CD4-positive, alpha-beta T cell treated with Interleukin-6 at 100 ng/mL for 8 hours (primary cell): ENCODE results near the gene NHS.

Experiments
- DNase-seq: peaks from one replicate; pipeline ENCODE4 v3.0.0-alpha.2; 2020; ENCODE audit warnings: mixed read lengths, low spot score

Gene NHS

GRCh38 chrX:17374619-17375366, at the start of gene NHS:
Gene NHS (plus strand): TSS chrX:17375200. CDS start chrX:17375758, 558 bp downstream.
- no peak for DNase-seq

DNA sequence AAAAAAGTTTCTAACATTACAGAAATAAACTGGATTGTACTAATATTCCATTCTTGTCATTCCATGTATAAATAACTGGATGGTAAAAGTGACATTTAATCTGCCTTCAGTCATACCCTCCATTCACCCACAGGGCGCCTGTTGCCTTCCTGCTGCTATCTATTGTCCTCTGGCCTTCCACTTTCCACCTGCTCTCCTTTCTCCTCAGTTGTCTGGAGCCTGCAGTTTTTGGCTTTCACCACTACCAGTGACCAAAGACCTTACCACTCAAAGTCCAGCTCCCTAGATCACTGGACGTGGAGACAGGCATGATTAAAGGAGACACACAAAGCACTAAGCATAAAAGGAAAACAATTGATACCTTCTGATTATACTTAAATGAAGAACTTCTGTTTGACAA, 46.2 kb upstream of the NHS start:
- DNase-seq: no peak

- DNase-seq: no peak
Measured at GRCh38 chrX:17336377-17336776, 38.6 kb upstream of the NHS start.

- DNase-seq: no peak
Measured at GRCh38 chrX:17355976-17356375, 19.0 kb upstream of the NHS start.

DNA sequence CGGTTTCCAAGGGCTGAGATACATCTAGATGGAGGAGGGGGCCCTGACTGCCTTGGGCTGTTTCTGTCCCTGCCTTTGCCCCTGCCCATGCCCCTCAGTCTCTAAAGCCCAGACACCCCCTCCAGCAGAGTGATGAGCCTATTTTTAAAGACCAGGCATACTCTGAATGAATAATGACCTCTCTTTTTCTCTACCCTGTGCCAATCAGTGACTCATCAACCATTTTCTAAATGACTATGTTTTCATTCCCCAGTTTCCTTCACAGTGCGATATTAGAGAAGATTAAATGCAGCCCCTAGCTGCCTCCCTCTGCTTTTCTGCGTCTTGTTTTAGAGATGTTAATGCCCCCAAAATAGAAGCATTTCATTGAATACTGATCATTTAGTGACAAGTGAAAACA, 15.5 kb upstream of the NHS start:
- no peak for DNase-seq

DNA sequence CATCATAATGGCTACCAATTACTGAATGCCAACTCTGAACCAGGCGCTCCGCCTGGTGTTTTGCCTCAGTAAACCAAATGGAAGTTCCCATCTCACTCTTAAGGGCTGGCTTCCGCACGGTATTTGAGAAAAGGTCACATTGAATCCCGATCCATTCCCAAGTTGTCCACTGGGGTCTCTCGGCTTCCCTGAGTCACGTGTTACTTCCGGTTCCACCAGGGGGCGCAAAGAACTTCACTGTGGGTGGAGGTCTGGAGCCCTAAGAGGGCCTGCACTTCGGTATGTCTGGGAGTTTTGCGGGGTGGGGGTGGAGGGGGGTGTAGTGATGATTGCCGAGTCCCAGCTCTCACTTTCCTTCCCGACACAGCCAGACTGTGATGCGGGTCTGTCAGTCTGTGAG, 13.4 kb upstream of the NHS start:
- DNase-seq: no peak

DNA sequence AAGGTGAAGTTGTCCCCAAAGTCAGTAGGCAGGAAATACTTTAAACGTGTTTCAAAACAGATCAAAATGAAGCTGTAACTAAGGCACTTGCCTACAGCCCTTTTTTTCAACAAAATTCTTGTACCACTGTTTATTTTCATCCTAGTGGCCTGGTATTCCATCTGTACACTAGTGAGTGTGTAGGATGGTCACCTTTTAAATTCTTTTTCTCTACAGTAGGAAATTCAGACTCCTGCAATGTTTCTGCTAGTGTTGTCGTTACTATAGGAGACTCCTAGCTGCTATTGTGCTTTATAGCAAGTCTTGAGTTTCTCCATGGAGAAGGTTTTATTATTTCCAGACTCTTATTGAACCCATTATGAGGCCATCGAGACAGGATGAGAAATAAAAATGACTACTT, 7.0 kb upstream of the NHS start:
- no peak for DNase-seq

DNA sequence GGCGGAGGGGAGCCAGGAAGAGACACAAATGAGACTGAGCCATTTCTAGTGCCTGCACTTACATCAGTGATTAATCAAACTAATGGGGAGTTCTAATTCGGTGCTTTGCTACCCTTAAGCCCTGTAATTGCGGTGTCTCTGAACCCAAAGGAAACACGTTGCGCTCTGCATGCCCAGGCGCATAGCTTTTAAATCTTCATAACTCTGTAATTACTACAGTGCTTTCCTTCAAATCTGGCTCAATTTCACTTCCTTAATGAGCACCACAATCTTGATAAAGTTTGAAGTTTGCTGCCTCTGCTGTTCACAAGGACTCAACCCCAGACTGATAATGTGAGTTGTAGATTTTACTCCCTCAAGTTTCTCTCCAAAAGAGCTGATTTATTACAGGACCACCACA, 5.7 kb upstream of the NHS start:
- DNase-seq: no peak

GRCh38 chrX:17370191-17370590, 4.8 kb upstream of the NHS start:
- DNase-seq: no peak

- no peak for DNase-seq
Measured at GRCh38 chrX:17372052-17372451, 2.9 kb upstream of the NHS start.

DNA sequence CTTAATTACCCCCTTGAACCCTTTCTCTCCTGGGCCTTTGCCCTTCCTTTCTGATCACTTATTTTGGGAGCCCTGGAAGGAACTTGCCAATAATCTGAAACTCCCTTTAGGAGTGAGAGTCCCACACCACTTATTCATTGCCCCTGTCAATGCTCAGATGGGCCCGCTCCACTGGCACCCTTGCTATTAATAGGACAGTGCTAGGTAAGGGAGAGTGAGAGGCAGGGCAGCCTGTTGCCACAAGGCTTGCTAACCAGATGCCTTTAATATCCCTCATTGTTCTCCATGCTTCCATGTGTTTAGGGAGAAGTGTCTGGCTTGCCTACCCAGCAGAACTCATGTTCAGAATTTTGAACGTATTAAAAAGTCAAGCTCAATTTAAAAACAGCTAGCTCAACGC, 1.7 kb upstream of the NHS start:
- no peak for DNase-seq

GRCh38 chrX:17375367-17375636, 302 bp downstream of the NHS start:
- DNase-seq: no peak

DNA sequence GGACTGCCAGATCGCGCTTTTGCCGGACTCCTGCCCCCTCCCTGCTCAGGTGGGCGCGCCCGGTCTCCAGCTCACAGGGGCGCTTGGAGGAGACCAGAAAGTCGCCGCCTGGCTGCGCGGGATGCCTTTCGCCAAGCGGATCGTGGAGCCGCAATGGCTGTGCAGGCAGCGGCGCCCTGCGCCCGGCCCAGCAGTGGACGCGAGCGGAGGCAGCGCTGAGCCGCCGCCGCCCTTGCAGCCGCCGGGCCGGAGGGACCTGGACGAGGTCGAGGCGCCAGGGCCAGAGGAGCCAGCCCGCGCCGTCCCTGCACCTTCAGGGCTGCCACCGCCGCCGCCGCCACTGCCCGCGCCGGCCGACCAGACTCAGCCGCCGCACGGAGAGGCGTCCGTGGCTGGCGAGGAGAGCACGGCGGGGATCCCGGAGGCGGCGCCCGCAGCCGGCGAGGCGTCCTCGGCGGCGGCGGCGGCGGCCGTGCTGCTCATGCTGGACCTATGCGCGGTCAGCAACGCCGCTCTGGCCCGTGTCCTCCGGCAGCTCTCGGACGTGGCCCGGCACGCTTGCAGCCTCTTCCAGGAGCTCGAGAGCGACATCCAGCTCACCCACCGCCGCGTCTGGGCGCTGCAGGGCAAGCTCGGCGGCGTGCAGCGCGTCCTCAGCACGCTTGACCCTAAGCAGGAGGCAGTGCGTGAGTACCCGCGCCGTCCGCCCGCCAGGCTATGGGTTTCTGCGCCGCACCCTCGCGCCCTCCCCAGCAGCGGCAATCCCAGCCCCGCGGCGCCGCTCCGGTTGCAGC, 834 bp downstream of the NHS start:
- no peak for DNase-seq

- DNase-seq: no peak
Measured at GRCh38 chrX:17376431-17377077, 1.6 kb downstream of the NHS start.

- DNase-seq: no peak
Measured at GRCh38 chrX:17377091-17377717, 2.2 kb downstream of the NHS start.

- no peak for DNase-seq
Measured at GRCh38 chrX:17377795-17378194, 2.8 kb downstream of the NHS start.

GRCh38 chrX:17380221-17380620, 5.2 kb downstream of the NHS start:
- no peak for DNase-seq

- no peak for DNase-seq
Measured at GRCh38 chrX:17390419-17390850, 15.4 kb downstream of the NHS start.

GRCh38 chrX:17395154-17395553, 20.2 kb downstream of the NHS start:
- DNase-seq: no peak

- no peak for DNase-seq
Measured at GRCh38 chrX:17397074-17397473, 22.1 kb downstream of the NHS start.

GRCh38 chrX:17403189-17403691, 28.2 kb downstream of the NHS start:
- no peak for DNase-seq

DNA sequence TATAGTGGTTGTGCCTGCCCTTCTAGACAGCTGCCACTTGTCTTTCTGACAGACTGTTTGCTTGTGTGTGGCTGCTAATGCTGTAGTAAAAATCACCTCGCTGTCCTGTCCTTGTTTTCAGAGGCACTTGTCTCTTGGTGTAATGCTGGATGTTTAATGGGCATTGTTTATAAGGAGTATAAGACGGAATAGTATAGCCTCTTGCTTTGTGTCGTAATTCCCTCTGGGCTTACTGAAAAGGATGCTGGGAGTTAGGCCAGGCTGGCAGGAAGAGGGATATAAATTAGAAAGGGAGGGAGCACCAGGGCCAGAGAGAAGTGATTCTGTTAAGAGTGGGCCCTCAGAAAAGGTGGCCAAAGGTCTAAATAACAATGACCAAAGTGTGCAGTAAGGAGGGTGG, 29.0 kb downstream of the NHS start:
- no peak for DNase-seq
